PC-9 (cell line): Measurements from ENCODE around the gene BAIAP2. TPM values are rescaled to one million over a fixed set of nuclear protein-coding genes. Genes with fewer than 3 reads are reported as not detected.

ENCODE experiments used
- BruUV-seq: library from RNA; stranded (reverse); fragments of 400-500 nt; replicated peaks from 2 replicates; lab custom pipeline; 2021; lab: Mats Ljungman, UMichigan
- CTCF ChIA-PET: fragments of 300-600 bp; sonication (Branson Sonifier 250); formaldehyde crosslinking; loops from one replicate; lab custom pipeline; 2022; ENCODE audit warnings: antibody characterized with exemption; lab: Charles Lee
- POLR2A ChIA-PET: fragments of 300-600 bp; sonication (Branson Sonifier 250); formaldehyde crosslinking; loops from one replicate; lab custom pipeline; 2022; ENCODE audit warnings: antibody characterized with exemption; ENCODE audit not compliant: unreplicated experiment; lab: Charles Lee
- DNase-seq, 2 experiments: peaks; one replicate each; pipeline versions ENCODE4 v3.0.0 to v3.0.0-alpha.2; 2015 to 2022; ENCODE audit warnings: mixed read lengths in 1 of 2
- H2AFZ ChIP-seq: fragments of 200-600 bp; sonication (generic); 2 replicates; pipeline ENCODE4 v1.8.1; 2017; ENCODE audit warnings: antibody characterized with exemption
- H3F3A ChIP-seq: fragments of 200-600 bp; sonication (generic); 2 replicates; pipeline ENCODE4 v1.8.1; 2017; ENCODE audit warnings: antibody characterized with exemption, mild to moderate bottlenecking, low read depth; ENCODE audit not compliant: insufficient read depth
- H3K27ac ChIP-seq: fragments of 200-600 bp; sonication (generic); 2 replicates; pipeline ENCODE4 v1.6.1; 2016; ENCODE audit warnings: mixed run types
- H3K27me3 ChIP-seq: fragments of 200-600 bp; sonication (generic); 2 replicates; pipeline ENCODE4 v1.6.1; 2016; ENCODE audit warnings: low read depth, mixed run types; ENCODE audit not compliant: insufficient read depth
- H3K36me3 ChIP-seq: fragments of 200-600 bp; sonication (generic); 2 replicates; pipeline ENCODE4 v1.6.1; 2016; ENCODE audit warnings: low read depth, mixed run types
- H3K4me1 ChIP-seq: fragments of 200-600 bp; sonication (generic); replicated peaks from 2 replicates; pipeline ENCODE4 v1.6.1; 2016; ENCODE audit warnings: mixed run types; ENCODE audit not compliant: insufficient read depth
- H3K4me2 ChIP-seq: fragments of 200-600 bp; sonication (generic); 2 replicates; pipeline ENCODE4 v1.6.1; 2017; ENCODE audit warnings: mixed run types
- H3K4me3 ChIP-seq: fragments of 200-600 bp; sonication (generic); 2 replicates; pipeline ENCODE4 v1.6.1; 2016; ENCODE audit warnings: mixed run types
- H3K79me2 ChIP-seq: fragments of 200-600 bp; sonication (generic); 2 replicates; pipeline ENCODE4 v1.6.1; 2017; ENCODE audit warnings: low read depth, mixed run types
- H3K9me2 ChIP-seq: fragments of 200-600 bp; sonication (generic); 2 replicates; pipeline ENCODE4 v1.8.1; 2017; ENCODE audit warnings: mild to moderate bottlenecking; ENCODE audit not compliant: insufficient read depth
- H3K9me3 ChIP-seq: fragments of 200-600 bp; sonication (generic); 2 replicates; pipeline ENCODE4 v1.8.1; 2016; ENCODE audit warnings: low read depth; ENCODE audit not compliant: insufficient read depth
- H4K20me1 ChIP-seq: fragments of 200-600 bp; sonication (generic); 2 replicates; pipeline ENCODE4 v1.8.1; 2017; ENCODE audit not compliant: insufficient read depth
- CTCF ChIP-seq: fragments of 200-600 bp; sonication (generic); conservative IDR thresholded peaks from 2 replicates; pipeline ENCODE4 v1.6.1; 2017; ENCODE audit warnings: mixed run types, antibody characterized with exemption, mild to moderate bottlenecking, moderate library complexity
- EZH2 ChIP-seq: fragments of 200-600 bp; sonication (generic); IDR thresholded peaks from 2 replicates; pipeline ENCODE4 v1.8.0; 2017; ENCODE audit warnings: antibody characterized with exemption, low read depth
- intact Hi-C: fragments of 100-400 bp; cut with micrococcal nuclease; formaldehyde crosslinking; loops from one replicate; pipeline ENCODE4 v1.10.0; 2022; ENCODE audit not compliant: unreplicated experiment
- total RNA-seq: library from RNA; stranded (reverse); gene quantifications from 2 replicates; pipeline ENCODE4 v1.2.3, GENCODE V29; 2021

The BAIAP2 gene
- total RNA-seq, 1 experiment from 2014 or later, result 125 TPM

- Histone ChIP-seq H3K27me3 (no peaks in the 10 kb centered on the region), H3K9me2 (no peaks in the 10 kb centered on the region), H3F3A (no peaks in the 10 kb centered on the region), H3K36me3 (no peaks in the 10 kb centered on the region), H3K4me1 (no peaks in the 10 kb centered on the region), H3K4me2 (no peak overlapping the region), H3K4me3 (no peak overlapping the region), H3K27ac (no peak overlapping the region), H2AFZ (no peak overlapping the region), H4K20me1 (no peaks in the 10 kb centered on the region), H3K79me2 (no peaks in the 10 kb centered on the region), H3K9me3 (no peaks in the 10 kb centered on the region)
- no peak for TF ChIP-seq CTCF
- no peak for TF ChIP-seq EZH2
- BruUV-seq, result no TSS peak
- intact Hi-C loops, result no loop called here
- CTCF ChIA-PET, result no interaction called here
- no peak for DNase-seq
- POLR2A ChIA-PET, result no interaction called here
Measured at GRCh38 chr17:81080019-81080418, 45.1 kb downstream of the BAIAP2 start.

- no TSS peak for BruUV-seq
- Histone ChIP-seq H3K9me3 (no peaks in the 10 kb centered on the region), H3K27me3 (no peaks in the 10 kb centered on the region), H3K4me1 (no peaks in the 10 kb centered on the region), H3K9me2 (no peaks in the 10 kb centered on the region), H3K27ac (no peak overlapping the region), H3K4me2 (no peak overlapping the region), H3K4me3 (no peak overlapping the region), H3K79me2 (no peaks in the 10 kb centered on the region), H3K36me3 (no peaks in the 10 kb centered on the region), H2AFZ (no peak overlapping the region), H3F3A (no peaks in the 10 kb centered on the region), H4K20me1 (no peaks in the 10 kb centered on the region)
- TF ChIP-seq CTCF (no peak), EZH2 (no peak)
- CTCF ChIA-PET, result no interaction called here
- intact Hi-C loops, result no loop called here
- no peak for DNase-seq
- POLR2A ChIA-PET, result no interaction called here
Measured at GRCh38 chr17:81081222-81082176, 46.5 kb downstream of the BAIAP2 start.

- TF ChIP-seq CTCF (no peak), EZH2 (no peak)
- no peaks in the 10 kb centered on the region for H3K27me3 ChIP-seq
- no peaks in the 10 kb centered on the region for H3K4me1 ChIP-seq
- no peaks in the 10 kb centered on the region for H3K9me2 ChIP-seq
- H3K36me3 ChIP-seq, result no peaks in the 10 kb centered on the region
- H3K79me2 ChIP-seq, result no peaks in the 10 kb centered on the region
- H3K27ac ChIP-seq, result no peak overlapping the region
- CTCF ChIA-PET, result no interaction called here
- POLR2A ChIA-PET, result interaction anchor here (0.5 kb wide), 1 partner anchor 1551 kb away, joined by 32 read pairs; no protein-coding TSS in a partner anchor
- intact Hi-C loops, result no loop called here
- no peak overlapping the region for H2AFZ ChIP-seq
- H3F3A ChIP-seq, result no peaks in the 10 kb centered on the region
- H3K9me3 ChIP-seq, result no peaks in the 10 kb centered on the region
- H3K4me3 ChIP-seq, result no peak overlapping the region
- H4K20me1 ChIP-seq, result no peaks in the 10 kb centered on the region
- BruUV-seq, result no TSS peak
- DNase-seq, result no peak
- H3K4me2 ChIP-seq, result no peak overlapping the region
Measured at GRCh38 chr17:81082177-81083073, 47.5 kb downstream of the BAIAP2 start.
